Natural killer cell treated with Interleukin-12 subunit alpha and Interleukin-12 subunit beta and Interleukin-15 and Interleukin-18, amount 100 ng/mL, for 72 hours (primary cell): ENCODE measurements around the gene ZNF816. TPM values are rescaled to one million over a fixed set of nuclear protein-coding genes. Genes with fewer than 3 reads are reported as not detected.
"Not testable (repeated sequence)": the region's sequence is repeated elsewhere in the genome, so short reads cannot be mapped to it uniquely, and the experiment has no call there.

Experiments used
- ATAC-seq, 2 donors: fragments of 150-1000 bp; cut with Tn5 transposase in 1 of 2; sonication (Bioruptor Pico), chemical (Tn5 transposase) in 1 of 2; 2 replicates each; pipeline ENCODE4 v1.10.0; 2021
- DNase-seq: peaks from one replicate; pipeline ENCODE4 v3.0.0; 2022; ENCODE audit warnings: low spot score
- H3K27ac Mint-ChIP-seq, 2 donors: 1 replicate in 1 of 2; 2 replicates in 1 of 2; pipeline ENCODE4 v1.8.0; 2022; ENCODE audit warnings: mixed read lengths in 2 of 2, mild to moderate bottlenecking in 1 of 2, moderate library complexity in 1 of 2
- H3K27me3 Mint-ChIP-seq, 2 donors: 1 replicate in 1 of 2; 2 replicates in 1 of 2; pipeline ENCODE4 v1.8.0; 2022; ENCODE audit warnings: mixed read lengths in 2 of 2
- H3K36me3 Mint-ChIP-seq: one replicate; pipeline ENCODE4 v1.8.0; 2022; ENCODE audit warnings: mixed read lengths
- H3K4me1 Mint-ChIP-seq, 2 donors: 1 replicate in 1 of 2; 2 replicates in 1 of 2; pipeline ENCODE4 v1.8.0; 2022; ENCODE audit warnings: low read depth in 2 of 2, mixed read lengths in 2 of 2, mild to moderate bottlenecking in 1 of 2
- H3K4me3 Mint-ChIP-seq: one replicate; pipeline ENCODE4 v1.8.0; 2022; ENCODE audit warnings: mixed read lengths
- H3K9me3 Mint-ChIP-seq: 2 replicates; pipeline ENCODE4 v1.8.0; 2022; ENCODE audit warnings: mixed read lengths
- total RNA-seq, 2 donors: library from RNA; stranded (reverse); gene quantifications; one replicate each; pipeline ENCODE4 v1.2.3, GENCODE V29; 2022

The ZNF816 gene
- total RNA-seq, 2 donors from 2014 or later: 8.7 to 11.8 TPM

DNA sequence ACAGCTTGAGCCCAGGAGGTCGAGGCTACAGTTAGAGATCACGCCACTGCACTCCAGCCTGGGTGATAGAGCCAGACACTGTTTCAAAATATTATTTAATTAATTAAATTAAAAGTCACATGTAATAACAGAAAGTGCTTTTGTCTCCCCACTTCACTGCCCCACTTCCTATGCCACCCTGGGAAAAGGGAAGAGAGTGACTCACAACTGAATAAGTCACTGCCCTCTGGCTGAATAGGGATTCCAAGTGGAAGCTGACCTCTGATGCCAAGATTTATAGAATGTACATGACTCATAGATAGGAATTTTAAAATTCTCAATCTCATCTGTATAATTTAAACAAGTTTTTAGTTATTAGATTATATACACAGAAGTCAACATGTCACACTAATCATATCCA lies 28.8 kb upstream of the ZNF816 start:
- no peak for ATAC-seq
- H3K27ac Mint-ChIP-seq: no peak overlapping the region
- DNase-seq: no peak
- peaks cover 3 to 12% of the 10 kb centered on the region in 2 donors for H3K27me3 Mint-ChIP-seq
- peaks cover 9 to 14% of the 10 kb centered on the region in 2 donors for H3K4me1 Mint-ChIP-seq
- H3K36me3 Mint-ChIP-seq: peaks cover 23% of the 10 kb centered on the region
- H3K9me3 Mint-ChIP-seq: peaks cover 9% of the 10 kb centered on the region
- H3K4me3 Mint-ChIP-seq: no peak overlapping the region

DNA sequence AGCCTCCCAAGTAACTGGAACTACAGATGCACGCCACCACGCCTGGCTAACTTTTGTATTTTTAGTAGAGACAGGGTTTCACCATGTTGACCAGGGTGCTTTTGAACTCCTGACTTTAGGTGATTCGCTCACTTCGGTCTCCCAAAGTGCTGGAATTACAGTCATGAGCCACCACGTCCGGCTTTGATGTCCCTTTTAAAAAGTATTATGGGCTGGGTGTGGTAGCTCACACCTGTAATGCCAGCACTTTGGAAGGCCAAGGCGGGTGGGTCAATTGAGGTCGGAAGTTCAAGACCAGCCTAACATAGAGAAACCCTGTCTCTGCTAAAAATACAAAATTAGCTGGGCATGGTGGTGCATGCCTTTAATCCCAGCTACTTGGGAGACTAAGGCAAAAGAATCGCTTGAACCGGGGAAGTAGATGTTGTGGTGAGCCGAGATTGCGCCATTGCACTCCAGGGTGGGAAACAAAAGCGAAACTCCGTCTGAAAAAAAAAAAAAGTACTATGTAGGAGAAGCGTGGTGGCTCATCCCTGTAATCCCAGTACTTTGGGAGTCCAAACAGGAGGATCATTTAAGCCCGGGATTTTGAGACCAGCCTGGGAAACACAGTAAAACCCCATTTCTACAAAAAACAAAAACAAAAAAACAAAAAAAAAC lies 28.2 kb upstream of the ZNF816 start:
- no peak overlapping the region for H3K27ac Mint-ChIP-seq
- H3K4me3 Mint-ChIP-seq: no peak overlapping the region
- H3K27me3 Mint-ChIP-seq: peaks cover 3 to 12% of the 10 kb centered on the region in 2 donors
- no peak for DNase-seq
- H3K36me3 Mint-ChIP-seq: peaks cover 24% of the 10 kb centered on the region
- H3K9me3 Mint-ChIP-seq: peaks cover 9% of the 10 kb centered on the region
- H3K4me1 Mint-ChIP-seq: peaks cover 9 to 14% of the 10 kb centered on the region in 2 donors
- no peak for ATAC-seq

DNA sequence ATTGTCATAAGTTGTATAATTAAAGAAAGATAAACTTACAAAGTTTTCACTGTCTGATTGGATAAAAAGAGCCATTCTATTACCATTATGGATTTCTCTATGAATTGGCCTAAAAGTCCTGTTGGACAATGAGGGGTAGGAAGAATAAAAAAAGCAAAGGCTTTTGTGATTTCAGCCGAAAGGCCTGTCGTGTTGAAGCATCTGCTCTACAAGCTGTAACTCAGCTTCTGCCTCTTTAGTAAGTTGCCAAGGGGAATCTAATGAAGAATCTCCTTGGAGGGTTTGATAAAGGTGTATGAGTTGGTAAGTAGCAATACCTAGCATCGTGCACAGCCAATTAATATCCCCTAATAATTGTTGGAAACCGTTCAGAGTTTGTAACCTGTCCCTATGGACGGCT lies 25.8 kb upstream of the ZNF816 start:
- peaks cover 12% of the 10 kb centered on the region for H3K9me3 Mint-ChIP-seq
- H3K4me3 Mint-ChIP-seq: no peak overlapping the region
- H3K27ac Mint-ChIP-seq: no peak overlapping the region
- DNase-seq (no peak), ATAC-seq (no peak)
- peaks cover 33% of the 10 kb centered on the region for H3K36me3 Mint-ChIP-seq
- peaks cover 3 to 12% of the 10 kb centered on the region in 2 donors for H3K27me3 Mint-ChIP-seq
- H3K4me1 Mint-ChIP-seq: peaks cover 9 to 11% of the 10 kb centered on the region in 2 donors

DNA sequence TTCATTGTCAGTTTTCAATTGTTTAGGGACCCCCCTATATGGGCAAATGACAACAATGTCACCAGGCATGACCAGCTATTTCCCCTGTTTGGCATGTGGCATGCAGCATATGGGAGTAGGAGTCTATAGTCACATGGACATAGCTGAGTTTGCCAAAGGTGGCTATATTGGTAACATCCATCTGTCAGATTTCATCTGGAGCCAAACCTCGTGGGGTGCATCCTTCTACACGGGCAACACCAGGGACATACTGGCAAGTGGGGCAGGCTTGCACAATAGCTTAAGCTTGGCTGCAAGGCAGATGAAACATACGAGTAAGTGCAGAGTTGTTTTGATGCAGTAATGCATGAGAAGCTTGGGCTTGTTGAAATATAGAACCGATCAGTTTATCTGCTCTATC lies 24.5 kb upstream of the ZNF816 start:
- peaks cover 5 to 6% of the 10 kb centered on the region in 2 donors for H3K4me1 Mint-ChIP-seq
- H3K27me3 Mint-ChIP-seq: peaks cover 3 to 7% of the 10 kb centered on the region in 2 donors
- H3K9me3 Mint-ChIP-seq: peaks cover 12% of the 10 kb centered on the region
- H3K27ac Mint-ChIP-seq: no peak overlapping the region
- peaks cover 29% of the 10 kb centered on the region for H3K36me3 Mint-ChIP-seq
- H3K4me3 Mint-ChIP-seq: no peak overlapping the region
- no peak for ATAC-seq
- no peak for DNase-seq

DNA sequence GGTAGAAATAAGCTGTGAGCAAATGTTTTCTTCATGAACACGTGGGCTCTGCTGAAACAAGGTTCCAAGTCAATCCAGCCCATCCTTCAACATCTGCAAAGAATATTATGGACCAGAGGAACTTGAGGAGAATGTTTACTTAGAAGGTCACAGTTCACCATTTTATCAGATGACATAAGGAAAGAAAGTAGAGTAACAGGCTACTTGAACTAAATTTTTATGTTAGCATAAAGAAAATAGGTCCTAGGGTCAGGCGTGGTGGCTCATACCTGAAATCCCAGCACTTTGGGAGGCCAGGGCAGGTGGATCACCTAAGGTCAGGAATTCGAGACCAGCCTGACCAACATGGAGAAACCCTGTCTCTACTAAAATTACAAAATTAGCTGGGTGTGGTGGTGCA lies 20.5 kb upstream of the ZNF816 start:
- H3K4me3 Mint-ChIP-seq, DNase-seq, H3K9me3 Mint-ChIP-seq, H3K4me1 Mint-ChIP-seq, ATAC-seq, H3K27ac Mint-ChIP-seq, H3K27me3 Mint-ChIP-seq: not testable (repeated sequence)
- H3K36me3 Mint-ChIP-seq: peaks cover 29% of the 10 kb centered on the region

DNA sequence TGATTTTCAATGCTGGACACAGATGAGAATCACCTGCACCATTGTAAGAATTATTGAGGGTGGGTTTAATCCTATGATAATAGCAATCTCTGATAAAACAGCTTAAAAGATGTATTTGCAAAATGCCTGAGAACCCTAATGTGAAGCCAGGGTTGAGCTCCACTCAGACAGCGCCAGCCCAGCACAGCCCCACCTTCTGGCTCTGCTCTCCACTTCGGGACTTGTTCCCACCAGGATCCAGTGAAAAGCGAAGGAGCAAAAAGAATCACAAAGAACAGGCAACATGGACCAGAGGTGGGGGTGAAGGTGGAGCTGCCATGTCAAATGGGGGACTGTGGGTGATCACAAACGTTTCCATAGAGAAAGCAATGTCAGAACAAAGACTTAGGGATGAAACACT lies 18.6 kb upstream of the ZNF816 start:
- Mint-ChIP-seq H3K4me1 (no peaks in the 10 kb centered on the region), H3K4me3 (no peak overlapping the region), H3K9me3 (peaks cover 3% of the 10 kb centered on the region), H3K27ac (peak overlapping the region in 1 of 2 donors; percentile 28), H3K36me3 (peaks cover 16% of the 10 kb centered on the region), H3K27me3 (peaks cover 0 to 8% of the 10 kb centered on the region in 2 donors)
- ATAC-seq (no peak), DNase-seq (no peak)

DNA sequence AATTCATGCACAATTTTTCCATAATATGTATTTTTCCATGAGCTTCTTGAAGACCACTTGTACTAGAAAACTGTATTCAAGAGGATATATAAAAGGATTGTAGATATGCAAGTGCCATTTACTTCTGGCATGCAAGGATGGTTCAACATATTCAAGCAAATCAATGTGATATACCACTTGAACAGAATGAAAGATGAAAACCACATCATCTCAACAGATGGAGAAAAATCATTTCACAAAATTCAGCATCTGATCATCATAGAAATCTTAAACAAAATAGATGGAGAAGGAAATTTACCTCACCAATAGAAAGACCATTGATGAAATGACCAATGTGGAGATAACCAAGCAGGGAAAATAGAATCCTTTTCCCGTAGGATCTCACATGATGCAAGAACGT lies 5.1 kb upstream of the ZNF816 start:
- Mint-ChIP-seq H3K9me3 (peaks cover 13% of the 10 kb centered on the region), H3K27ac (no peak overlapping the region), H3K4me1 (peaks cover 4 to 5% of the 10 kb centered on the region in 2 donors), H3K27me3 (peaks cover 3 to 8% of the 10 kb centered on the region in 2 donors), H3K36me3 (peaks cover 35% of the 10 kb centered on the region), H3K4me3 (no peak overlapping the region)
- no peak for DNase-seq
- no peak for ATAC-seq

DNA sequence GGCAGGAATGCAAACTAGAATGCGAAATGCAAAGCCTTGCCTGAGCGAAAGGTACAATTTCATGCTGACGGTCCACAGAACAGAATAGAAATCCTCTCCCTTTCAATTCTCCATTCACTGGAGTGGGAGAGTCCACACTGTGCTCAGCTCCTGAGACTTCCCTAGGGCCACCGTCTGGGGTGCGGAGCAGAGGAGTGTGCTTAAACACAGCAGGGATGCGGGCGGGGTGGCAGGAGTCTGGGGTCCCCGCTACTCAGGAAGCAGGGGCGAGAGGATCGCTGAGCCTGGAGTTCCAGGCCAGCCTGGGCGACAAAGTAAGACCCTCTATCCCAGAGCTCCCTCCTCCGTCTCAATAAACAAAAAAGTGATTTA lies 552 bp upstream of the ZNF816 start:
- Mint-ChIP-seq H3K4me1 (peaks cover 17 to 19% of the 10 kb centered on the region in 2 donors), H3K4me3 (peak overlapping the region; percentile 94), H3K9me3 (peaks cover 6% of the 10 kb centered on the region), H3K36me3 (peaks cover 24% of the 10 kb centered on the region), H3K27me3 (peaks cover 0 to 3% of the 10 kb centered on the region in 2 donors), H3K27ac (peak overlapping the region; percentile 83 to 93)
- no peak for DNase-seq
- peak in 1 of 2 donors; percentile 33 for ATAC-seq

DNA sequence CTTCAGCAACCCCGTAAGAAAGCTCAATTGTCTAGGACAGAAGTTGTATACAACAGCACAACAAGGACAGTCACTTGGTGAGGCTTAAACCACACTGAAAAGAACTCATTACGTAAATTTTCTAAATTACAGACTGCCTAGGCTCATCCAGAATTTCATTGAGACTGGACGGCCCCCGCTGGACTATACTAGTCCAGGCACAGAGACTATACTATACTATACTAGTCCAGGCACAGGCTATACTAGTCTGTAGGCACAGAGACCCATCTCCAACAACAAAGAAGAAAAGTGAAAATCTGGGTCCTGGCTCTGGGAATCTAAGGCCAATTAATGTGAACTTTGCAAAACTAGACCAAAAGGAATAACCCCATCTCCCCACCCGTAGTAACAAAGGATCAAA lies 700 bp downstream of the ZNF816 start:
- Mint-ChIP-seq H3K4me1 (peaks cover 17 to 19% of the 10 kb centered on the region in 2 donors), H3K27ac (peak overlapping the region; percentile 83 to 93), H3K36me3 (peaks cover 22% of the 10 kb centered on the region), H3K27me3 (peaks cover 0 to 1% of the 10 kb centered on the region in 2 donors), H3K9me3 (peaks cover 4% of the 10 kb centered on the region), H3K4me3 (peak overlapping the region; percentile 94)
- ATAC-seq: no peak
- no peak for DNase-seq

DNA sequence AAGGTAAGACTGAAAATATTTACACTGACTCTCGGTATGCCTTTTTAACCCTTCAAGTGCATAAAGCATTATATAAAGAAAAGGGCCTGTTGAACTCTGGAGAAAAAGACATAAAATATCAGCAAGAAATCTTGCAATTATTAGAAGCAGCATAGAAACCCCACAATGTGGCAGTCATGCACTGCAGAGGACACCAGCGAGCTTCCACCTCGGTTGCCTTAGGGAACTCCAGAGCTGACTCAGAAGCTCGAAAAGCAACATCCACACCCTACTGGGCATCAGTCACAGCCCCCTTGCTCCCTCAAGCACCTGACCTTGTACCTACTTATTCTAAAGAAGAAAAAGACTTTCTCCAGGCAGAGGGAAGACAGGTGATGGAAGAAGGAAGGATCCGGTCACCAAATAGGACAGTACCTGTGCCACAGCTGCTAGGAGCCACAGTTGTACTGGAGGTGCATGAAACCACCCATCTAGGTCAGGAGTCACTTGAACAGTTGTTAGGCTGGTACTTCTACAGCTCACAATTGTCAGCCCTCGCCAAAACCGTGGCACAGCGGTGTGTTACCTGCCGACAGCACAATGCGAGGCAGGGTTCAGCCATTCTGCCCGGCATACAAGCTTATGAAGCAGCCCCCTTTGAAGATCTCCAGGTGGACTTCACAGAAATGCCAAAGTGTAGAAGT lies 2.9 kb downstream of the ZNF816 start:
- Mint-ChIP-seq H3K27me3 (no peaks in the 10 kb centered on the region), H3K27ac (no peak overlapping the region), H3K36me3 (peaks cover 36% of the 10 kb centered on the region), H3K4me1 (peaks cover 17 to 19% of the 10 kb centered on the region in 2 donors), H3K4me3 (no peak overlapping the region), H3K9me3 (peaks cover 12% of the 10 kb centered on the region)
- DNase-seq (no peak), ATAC-seq (no peak)

DNA sequence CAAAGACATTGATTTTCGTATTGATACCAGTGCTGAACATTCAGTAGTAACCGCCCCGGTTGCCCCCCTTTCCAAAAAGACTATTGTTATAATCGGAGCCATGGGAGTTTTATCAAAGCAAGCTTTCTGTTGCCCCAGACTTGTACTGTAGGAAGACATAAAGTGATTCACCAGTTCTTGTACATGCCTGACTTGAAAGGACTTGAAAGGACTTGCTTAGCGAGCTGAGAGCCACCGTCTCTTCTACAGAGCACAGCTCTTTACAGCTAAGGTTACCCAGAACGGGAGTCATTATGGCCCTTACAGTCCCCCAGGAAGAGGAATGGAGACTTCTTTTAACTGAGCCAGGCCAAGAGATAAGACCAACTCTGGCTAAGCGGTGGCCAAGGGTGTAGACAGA lies 5.1 kb downstream of the ZNF816 start:
- Mint-ChIP-seq H3K27me3 (no peaks in the 10 kb centered on the region), H3K9me3 (peaks cover 12% of the 10 kb centered on the region), H3K36me3 (peaks cover 48% of the 10 kb centered on the region), H3K27ac (no peak overlapping the region), H3K4me3 (no peak overlapping the region), H3K4me1 (peaks cover 13 to 14% of the 10 kb centered on the region in 2 donors)
- DNase-seq: no peak
- ATAC-seq: no peak

DNA sequence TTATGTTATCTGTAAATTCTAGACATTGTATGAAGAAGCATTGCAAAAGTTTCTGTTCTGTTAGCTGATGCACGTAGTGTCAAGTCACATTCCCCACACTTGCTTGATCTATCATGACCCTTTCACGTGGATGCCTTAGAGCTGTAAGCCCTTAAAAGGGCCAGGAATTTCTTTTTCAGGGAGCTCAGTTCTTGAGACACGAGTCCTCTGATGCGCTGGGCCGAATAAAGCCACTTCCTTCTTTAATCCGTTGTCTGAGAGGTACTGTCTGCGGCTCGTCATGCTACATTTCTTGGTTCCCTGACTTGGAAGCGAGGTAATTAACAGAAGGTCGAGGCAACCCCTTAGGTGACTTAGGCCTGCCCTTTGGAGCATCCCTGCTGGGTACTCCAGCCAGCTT lies 5.8 kb downstream of the ZNF816 start:
- Mint-ChIP-seq H3K4me3 (no peak overlapping the region), H3K27ac (no peak overlapping the region), H3K36me3 (peaks cover 55% of the 10 kb centered on the region), H3K27me3 (no peaks in the 10 kb centered on the region), H3K9me3 (peaks cover 17% of the 10 kb centered on the region), H3K4me1 (peaks cover 9% of the 10 kb centered on the region in 2 donors)
- ATAC-seq: no peak
- no peak for DNase-seq

DNA sequence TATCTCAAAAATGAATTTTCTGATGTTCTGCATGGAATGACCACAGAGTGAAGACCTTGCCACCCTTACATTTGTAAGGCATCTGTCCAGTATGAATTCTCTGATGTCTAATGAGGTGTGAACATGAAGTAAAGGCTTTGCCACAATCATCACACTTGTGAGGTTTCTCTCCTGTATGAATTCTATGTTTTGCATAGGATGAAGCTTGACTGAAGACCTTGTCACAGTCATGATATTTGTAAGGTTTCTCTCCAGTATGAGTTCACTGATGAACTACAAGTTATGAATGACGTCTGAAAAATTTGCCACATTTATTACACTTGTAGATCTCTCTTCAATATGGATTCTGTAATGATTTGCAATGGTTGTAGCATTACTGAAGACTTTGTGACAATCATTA lies 13.3 kb downstream of the ZNF816 start:
- H3K36me3 Mint-ChIP-seq: peaks cover 42% of the 10 kb centered on the region
- peaks cover 22% of the 10 kb centered on the region for H3K9me3 Mint-ChIP-seq

DNA sequence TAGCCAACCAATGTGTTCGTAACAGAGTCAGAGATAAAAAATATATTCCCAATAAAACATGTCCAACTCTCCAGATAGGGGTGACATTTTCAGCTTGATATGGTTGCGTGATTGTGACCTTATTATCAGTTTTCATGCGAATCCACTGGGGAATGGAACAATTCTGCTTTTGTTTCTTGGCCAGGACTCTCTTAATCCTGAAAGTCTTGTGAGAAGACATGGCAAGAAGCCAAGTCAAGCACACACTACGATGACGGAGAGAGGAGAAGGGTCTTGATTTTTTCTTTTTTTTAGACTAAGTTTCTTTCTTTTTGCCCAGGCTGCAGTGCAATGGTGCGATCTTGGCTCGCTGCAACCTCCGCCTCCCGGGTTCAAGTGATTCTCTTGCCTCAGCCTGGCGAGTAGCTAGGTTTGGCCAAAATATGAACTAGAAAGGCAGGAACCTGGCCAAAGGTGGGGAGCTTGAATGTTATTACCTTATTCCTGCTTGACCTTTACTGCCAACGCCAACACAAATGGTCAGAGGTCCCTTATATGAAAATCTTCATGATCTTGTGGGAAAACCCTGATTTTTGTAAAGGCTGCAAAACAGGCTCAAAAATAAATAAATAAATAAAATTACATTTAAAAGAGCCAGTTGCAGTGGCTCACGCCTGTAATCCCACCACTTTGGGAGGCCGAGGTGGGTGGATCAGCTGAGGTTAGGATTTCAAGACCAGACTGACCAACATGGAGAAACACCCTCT lies 14.5 kb downstream of the ZNF816 start:
- peaks cover 22% of the 10 kb centered on the region for H3K9me3 Mint-ChIP-seq
- H3K36me3 Mint-ChIP-seq: peaks cover 37% of the 10 kb centered on the region
- ATAC-seq (no peak), DNase-seq (no peak)
- no peak overlapping the region for H3K27ac Mint-ChIP-seq
- H3K27me3 Mint-ChIP-seq: no peaks in the 10 kb centered on the region
- no peaks in the 10 kb centered on the region for H3K4me1 Mint-ChIP-seq
- no peak overlapping the region for H3K4me3 Mint-ChIP-seq

More for the DNA sequence above, 13.3 kb downstream of the ZNF816 start:
- ATAC-seq: no peak
- no peak overlapping the region for H3K27ac Mint-ChIP-seq
- H3K4me1 Mint-ChIP-seq: no peaks in the 10 kb centered on the region
- no peak for DNase-seq
- no peak overlapping the region for H3K4me3 Mint-ChIP-seq
- no peaks in the 10 kb centered on the region for H3K27me3 Mint-ChIP-seq
